A673 (cell line): Measurements from ENCODE around the gene RFX2.

Experiments used
- EZH2 ChIP-seq: fragments of 200-600 bp; sonication (generic); IDR thresholded peaks from 2 replicates; pipeline ENCODE4 v1.6.1; 2017; ENCODE audit warnings: borderline replicate concordance, low read depth, mild to moderate bottlenecking, mixed read lengths, antibody characterized with exemption, low read length; ENCODE audit not compliant: poor library complexity, severe bottlenecking
- TF ChIP-seq, protein P1 (sequence below): fragments of 300-800, 200-600 bp; sonication (generic); conservative IDR thresholded peaks from 2 replicates; pipeline ENCODE4 v1.5.1; 2017; ENCODE audit warnings: low read depth, mild to moderate bottlenecking, antibody characterized with exemption, low read length, moderate library complexity, mixed read lengths

DNA sequence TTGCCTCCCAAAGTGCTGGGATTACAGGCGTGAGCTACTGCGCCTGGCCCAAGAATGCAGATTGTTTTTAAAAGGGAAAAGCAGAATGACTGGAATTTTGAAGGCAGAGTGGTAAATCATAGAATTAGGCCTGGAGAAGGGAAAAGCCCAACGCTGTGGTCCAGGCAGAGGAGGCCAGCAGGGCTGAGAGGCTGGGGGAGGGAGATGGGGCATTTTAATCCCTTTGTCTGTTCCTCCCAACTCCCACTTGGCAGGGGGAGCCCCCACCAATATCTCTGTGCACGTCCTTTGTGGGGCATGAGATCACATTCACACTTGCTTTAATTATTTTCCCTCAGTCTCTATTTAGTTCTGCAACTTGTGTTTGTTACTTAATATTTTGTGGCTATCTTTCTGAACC lies 77.9 kb downstream of the RFX2 start:
- TF ChIP-seq, protein P1, sequence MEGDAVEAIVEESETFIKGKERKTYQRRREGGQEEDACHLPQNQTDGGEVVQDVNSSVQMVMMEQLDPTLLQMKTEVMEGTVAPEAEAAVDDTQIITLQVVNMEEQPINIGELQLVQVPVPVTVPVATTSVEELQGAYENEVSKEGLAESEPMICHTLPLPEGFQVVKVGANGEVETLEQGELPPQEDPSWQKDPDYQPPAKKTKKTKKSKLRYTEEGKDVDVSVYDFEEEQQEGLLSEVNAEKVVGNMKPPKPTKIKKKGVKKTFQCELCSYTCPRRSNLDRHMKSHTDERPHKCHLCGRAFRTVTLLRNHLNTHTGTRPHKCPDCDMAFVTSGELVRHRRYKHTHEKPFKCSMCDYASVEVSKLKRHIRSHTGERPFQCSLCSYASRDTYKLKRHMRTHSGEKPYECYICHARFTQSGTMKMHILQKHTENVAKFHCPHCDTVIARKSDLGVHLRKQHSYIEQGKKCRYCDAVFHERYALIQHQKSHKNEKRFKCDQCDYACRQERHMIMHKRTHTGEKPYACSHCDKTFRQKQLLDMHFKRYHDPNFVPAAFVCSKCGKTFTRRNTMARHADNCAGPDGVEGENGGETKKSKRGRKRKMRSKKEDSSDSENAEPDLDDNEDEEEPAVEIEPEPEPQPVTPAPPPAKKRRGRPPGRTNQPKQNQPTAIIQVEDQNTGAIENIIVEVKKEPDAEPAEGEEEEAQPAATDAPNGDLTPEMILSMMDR: no peak
- TF ChIP-seq EZH2: no peak
